ENCODE results near the gene ARMC12. TPM values are rescaled to one million over a fixed set of nuclear protein-coding genes. Genes with fewer than 3 reads are reported as not detected.

Gene ARMC12
- total RNA-seq, 1 donor from 2014 or later = not detected

GRCh38 chr6:35755278-35755924 lies 18.6 kb downstream of the ARMC12 start:
- intact Hi-C loops (cut with micrococcal nuclease) = no loop called here

GRCh38 chr6:35757456-35758123 lies 20.8 kb downstream of the ARMC12 start:
- ATAC-seq = no peak
- DNase-seq = no peak
- intact Hi-C loops (cut with micrococcal nuclease) = no loop called here

More at GRCh38 chr6:35755278-35755924, 18.6 kb downstream of the ARMC12 start:
- ATAC-seq = no peak
- DNase-seq = no peak

- intact Hi-C loops (cut with micrococcal nuclease) = no loop called here
- no peak for ATAC-seq
These were observed 22.6 kb downstream of the ARMC12 start for GRCh38 chr6:35759426-35759825.

GRCh38 chr6:35765739-35766138 lies 28.9 kb downstream of the ARMC12 start:
- intact Hi-C loops (cut with micrococcal nuclease) = no loop called here
- no peak for ATAC-seq
- no peak for DNase-seq

More at GRCh38 chr6:35759426-35759825, 22.6 kb downstream of the ARMC12 start:
- DNase-seq = no peak

GRCh38 chr6:35769211-35769610 lies 32.4 kb downstream of the ARMC12 start:
- ATAC-seq = no peak
- intact Hi-C loops (cut with micrococcal nuclease) = no loop called here
- no peak for DNase-seq

GRCh38 chr6:35771343-35771627 lies 34.5 kb downstream of the ARMC12 start:
- DNase-seq (no peak), ATAC-seq (no peak)
- intact Hi-C loops (cut with micrococcal nuclease) = no loop called here

- ATAC-seq = no peak
- intact Hi-C loops (cut with micrococcal nuclease) = no loop called here
- no peak for DNase-seq
These were observed 37.4 kb downstream of the ARMC12 start for GRCh38 chr6:35774116-35774794.

- intact Hi-C loops (cut with micrococcal nuclease) = no loop called here
- no peak for DNase-seq
- no peak for ATAC-seq
These were observed 38.2 kb downstream of the ARMC12 start for GRCh38 chr6:35775031-35775430.

GRCh38 chr6:35776364-35777215 lies 39.8 kb downstream of the ARMC12 start, which contains the start of gene CLPSL2:
Gene CLPSL2, plus strand, starts transcription at chr6:35776598. Its CDS starts 21 bp downstream, at chr6:35776619.
- ATAC-seq (peak; percentile 29), DNase-seq (peak; percentile 32)

GRCh38 chr6:35777356-35778102 lies 40.7 kb downstream of the ARMC12 start:
- intact Hi-C loops (cut with micrococcal nuclease) = no loop called here
- no peak for DNase-seq
- no peak for ATAC-seq

More at GRCh38 chr6:35776364-35777215, 39.8 kb downstream of the ARMC12 start, which contains the start of gene CLPSL2:
- intact Hi-C loops (cut with micrococcal nuclease) = no loop called here

- DNase-seq (no peak), ATAC-seq (peak; percentile 39)
- intact Hi-C loops (cut with micrococcal nuclease) = no loop called here
These were observed 41.6 kb downstream of the ARMC12 start for GRCh38 chr6:35778437-35778836.

- DNase-seq = no peak
- no peak for ATAC-seq
- intact Hi-C loops (cut with micrococcal nuclease) = no loop called here
These were observed 43.9 kb downstream of the ARMC12 start, which contains the start of gene CLPSL1 for GRCh38 chr6:35780719-35781118. Gene CLPSL1, plus strand, starts transcription at chr6:35781019. Its CDS starts 92 bp downstream, at chr6:35781111.

- no peak for ATAC-seq
- intact Hi-C loops (cut with micrococcal nuclease) = no loop called here
- DNase-seq = no peak
These were observed 44.5 kb downstream of the ARMC12 start for GRCh38 chr6:35781290-35781689.

- intact Hi-C loops (cut with micrococcal nuclease) = no loop called here
- ATAC-seq (no peak), DNase-seq (peak; percentile 38)
These were observed 45.6 kb downstream of the ARMC12 start for GRCh38 chr6:35782424-35782823.

GRCh38 chr6:35784200-35784599 lies 47.4 kb downstream of the ARMC12 start:
- DNase-seq (no peak), ATAC-seq (no peak)
- intact Hi-C loops (cut with micrococcal nuclease) = no loop called here

- DNase-seq (no peak), ATAC-seq (no peak)
- intact Hi-C loops (cut with micrococcal nuclease) = no loop called here
These were observed 49.4 kb downstream of the ARMC12 start for GRCh38 chr6:35786272-35786671.

GRCh38 chr6:35786810-35787209 lies 50.0 kb downstream of the ARMC12 start:
- ATAC-seq (no peak), DNase-seq (no peak)
- intact Hi-C loops (cut with micrococcal nuclease) = no loop called here

GRCh38 chr6:35787266-35788218 lies 50.7 kb downstream of the ARMC12 start:
- DNase-seq (no peak), ATAC-seq (no peak)
- intact Hi-C loops (cut with micrococcal nuclease) = no loop called here

Data from left ventricle myocardium superior (tissue), 1 donor.